ENCODE results near the gene LIPC.

The LIPC gene

GRCh38 chr15:58605931-58606530 is 174.2 kb downstream of the LIPC start:
- DNase-seq (ENCODE audit: low read depth in 4 of 4, low spot score in 1 of 4), result no peak

GRCh38 chr15:58606577-58607080 is 174.8 kb downstream of the LIPC start:
- DNase-seq (ENCODE audit: low read depth in 4 of 4, low spot score in 1 of 4), result no peak

GRCh38 chr15:58608129-58608590 is 176.4 kb downstream of the LIPC start:
- no peak for DNase-seq (ENCODE audit: low read depth in 4 of 4, low spot score in 1 of 4)

GRCh38 chr15:58608711-58609110 is 176.9 kb downstream of the LIPC start:
- no peak for DNase-seq (ENCODE audit: low read depth in 4 of 4, low spot score in 1 of 4)

GRCh38 chr15:58611731-58612676 is 180.2 kb downstream of the LIPC start:
- DNase-seq (ENCODE audit: low read depth in 4 of 4, low spot score in 1 of 4), result no peak

GRCh38 chr15:58616171-58616570 is 184.4 kb downstream of the LIPC start:
- no peak for DNase-seq (ENCODE audit: low read depth in 4 of 4, low spot score in 1 of 4)
